Lower leg skin (tissue), 4 donors: ENCODE results near the gene BLOC1S3. TPM values are rescaled to one million over a fixed set of nuclear protein-coding genes. Genes with fewer than 3 reads are reported as not detected.

ENCODE experiments used
- DNase-seq, 2 donors: peaks; one replicate each; pipeline ENCODE4 v3.0.0-alpha.2; 2019; ENCODE audit warnings: low spot score in 2 of 2
- H3K4me3 ChIP-seq: fragments of 200-600 bp; sonication (generic); 2 replicates; pipeline ENCODE4 v1.5.1; 2017; ENCODE audit warnings: mild to moderate bottlenecking, low read depth; ENCODE audit not compliant: poor library complexity, severe bottlenecking
- CTCF ChIP-seq, 3 donors: fragments of 450-650 bp; IDR thresholded peaks; one replicate each; pipeline ENCODE4 v1.5.1; 2016; ENCODE audit warnings: antibody characterized with exemption in 3 of 3, mild to moderate bottlenecking in 3 of 3, moderate library complexity in 2 of 3
- POLR2A ChIP-seq, 2 donors: fragments of 450-650 bp; IDR thresholded peaks; one replicate each; pipeline ENCODE4 v1.6.1; 2016 to 2017; ENCODE audit warnings: antibody characterized with exemption in 2 of 2, mild to moderate bottlenecking in 1 of 2, moderate library complexity in 1 of 2
- WGBS, 2 donors: methylation state at CpG; one replicate each; pipeline ENCODE4 v1.1.5; 2018; 5-methylcytosine and 5-hydroxymethylcytosine counted together
- intact Hi-C: fragments of 100-400 bp; cut with DNase I; formaldehyde crosslinking; loops from one replicate; pipeline ENCODE4 v1.15.0; 2023; ENCODE audit warnings: low total_unique reads
- total RNA-seq, 4 donors: library from RNA; depleted of rRNA; stranded (reverse); fragments of >200 nt; gene quantifications; one replicate each; pipeline ENCODE4 v1.1.0, GENCODE V29; 2016

The BLOC1S3 gene
- total RNA-seq, 4 donors from 2014 or later = 26.6 to 65.1 (median 31.4) TPM

GRCh38 chr19:45187421-45188100 lies 9.0 kb downstream of the BLOC1S3 start:
- TF ChIP-seq CTCF (IDR thresholded peaks at IDR 0.05) = no peak
- H3K4me3 ChIP-seq = no peak overlapping the region
- intact Hi-C loops = no loop called here
- DNase-seq = no peak
- 55 to 57% methylated on average over 12 of the region's 12 CpGs for WGBS, 2 donors

- intact Hi-C loops = loop anchor here (10.0 kb wide), 1 partner anchor 55 kb away; the partner anchor contains the start of gene EXOC3L2
- no peak for DNase-seq
- H3K4me3 ChIP-seq = no peak overlapping the region
- no peak for TF ChIP-seq POLR2A (IDR thresholded peaks at IDR 0.05)
- TF ChIP-seq CTCF (IDR thresholded peaks at IDR 0.05) = no peak
- WGBS, 2 donors = 94 to 97% methylated on average over 1 of the region's 1 CpG
Measured at GRCh38 chr19:45189971-45190370, 11.4 kb downstream of the BLOC1S3 start.

GRCh38 chr19:45191375-45191774 lies 12.8 kb downstream of the BLOC1S3 start:
- TF ChIP-seq POLR2A (IDR thresholded peaks at IDR 0.05) = no peak
- no peak for TF ChIP-seq CTCF (IDR thresholded peaks at IDR 0.05)
- WGBS, 2 donors = 56 to 60% methylated on average over 4 of the region's 4 CpGs
- no peak for DNase-seq
- intact Hi-C loops = loop anchor here (10.0 kb wide), 1 partner anchor 53 kb away; the partner anchor contains the start of gene EXOC3L2
- H3K4me3 ChIP-seq = no peak overlapping the region

- no peak for DNase-seq
- WGBS, 2 donors = 53 to 79% methylated on average over 6 of the region's 6 CpGs
- no peak overlapping the region for H3K4me3 ChIP-seq
- intact Hi-C loops = loop anchor here (10.0 kb wide), 1 partner anchor 49 kb away; the partner anchor contains the start of gene EXOC3L2
- TF ChIP-seq POLR2A (IDR thresholded peaks at IDR 0.05) (no peak), CTCF (IDR thresholded peaks at IDR 0.05) (no peak)
Measured at GRCh38 chr19:45195764-45196163, 17.2 kb downstream of the BLOC1S3 start.

- no peak overlapping the region for H3K4me3 ChIP-seq
- DNase-seq = no peak
- 45 to 66% methylated on average over 4 of the region's 4 CpGs for WGBS, 2 donors
- TF ChIP-seq CTCF (IDR thresholded peaks at IDR 0.05) (no peak), POLR2A (IDR thresholded peaks at IDR 0.05) (no peak)
- intact Hi-C loops = no loop called here
Measured at GRCh38 chr19:45200568-45200967, 22.0 kb downstream of the BLOC1S3 start.

- DNase-seq = peak in 1 of 2 donors; percentile 38
- intact Hi-C loops = no loop called here
- no peak overlapping the region for H3K4me3 ChIP-seq
- 40 to 58% methylated on average over 6 of the region's 6 CpGs for WGBS, 2 donors
- TF ChIP-seq POLR2A (IDR thresholded peaks at IDR 0.05) = no peak
- TF ChIP-seq CTCF (IDR thresholded peaks at IDR 0.05) = no peak
Measured at GRCh38 chr19:45202637-45203036, 24.1 kb downstream of the BLOC1S3 start.
